Heart left ventricle (tissue), 16 donors: ENCODE measurements around the gene ZNF536. TPM values are rescaled to one million over a fixed set of nuclear protein-coding genes. Genes with fewer than 3 reads are reported as not detected.

Experiments used
- ATAC-seq, 4 donors: fragments of 200-7000 bp; cut with Tn5 transposase; one replicate each; pipeline ENCODE4 v1.9.1; 2020 to 2022; ENCODE audit warnings: moderate library complexity in 4 of 4, mild to moderate bottlenecking in 3 of 4, moderate number of reproducible peaks in 1 of 4
- DNase-seq, 5 donors: peaks; one replicate each; pipeline ENCODE4 v3.0.0-alpha.2; 2020
- H3K27ac ChIP-seq, 12 donors: fragments of 200-600 bp; sonication (generic) in 4 of 12; one replicate each; pipeline versions ENCODE4 v1.5.0 to v1.8.0; 2016 to 2022; ENCODE audit warnings: mild to moderate bottlenecking in 2 of 12
- H3K27me3 ChIP-seq, 9 donors: fragments of 200-600 bp; sonication (generic) in 2 of 9; one replicate each; pipeline versions ENCODE4 v1.5.1 to v1.8.0; 2016 to 2022; ENCODE audit warnings: mild to moderate bottlenecking in 3 of 9
- H3K36me3 ChIP-seq, 9 donors: fragments of 200-600 bp; sonication (generic) in 2 of 9; one replicate each; pipeline versions ENCODE4 v1.5.0 to v1.8.0; 2018 to 2022; ENCODE audit warnings: mild to moderate bottlenecking in 2 of 9
- H3K4me1 ChIP-seq, 12 donors: fragments of 200-600 bp; sonication (generic) in 4 of 12; one replicate each; pipeline versions ENCODE4 v1.5.0 to v1.8.0; 2016 to 2022; ENCODE audit warnings: mild to moderate bottlenecking in 3 of 12
- H3K4me3 ChIP-seq, 12 donors: fragments of 200-600 bp; sonication (generic) in 4 of 12; one replicate each; pipeline versions ENCODE4 v1.5.0 to v1.8.0; 2017 to 2022; ENCODE audit warnings: mild to moderate bottlenecking in 9 of 12, moderate library complexity in 4 of 12
- H3K9me3 ChIP-seq, 12 donors: fragments of 200-600 bp; sonication (generic) in 4 of 12; one replicate each; pipeline versions ENCODE4 v1.5.0 to v1.8.0; 2016 to 2022; ENCODE audit warnings: mild to moderate bottlenecking in 1 of 12
- CTCF ChIP-seq, 12 donors: fragments of 200-600 bp; sonication (generic) in 4 of 12; IDR thresholded peaks; one replicate each; pipeline versions ENCODE4 v1.5.0 to v1.8.0; 2018 to 2022; ENCODE audit warnings: antibody characterized with exemption in 12 of 12, mild to moderate bottlenecking in 5 of 12
- POLR2A ChIP-seq, 2 donors: fragments of 450-650 bp; IDR thresholded peaks; one replicate each; pipeline ENCODE4 v1.6.1; 2017; ENCODE audit warnings: antibody characterized with exemption in 2 of 2, mild to moderate bottlenecking in 2 of 2, moderate library complexity in 2 of 2
- WGBS, 4 donors: extraction: QIAGEN DNeasy Blood & Tissue Kit in 2 of 4; methylation state at CpG; one replicate each; pipeline versions ENCODE4 v1.1.5 to v1.1.7; 2013 to 2018; 5-methylcytosine and 5-hydroxymethylcytosine counted together
- intact Hi-C, 10 donors: fragments of 100-400 bp; cut with DNase I; formaldehyde crosslinking; loops; one replicate each; pipeline versions ENCODE4 v1.11.1 to v1.14.2; 2022
- polyA plus RNA-seq, 2 donors: library from polyadenylated mRNA; stranded (reverse); fragments of 200-250 nt; gene quantifications; one replicate each; pipeline ENCODE4 v1.2.3, GENCODE V29; 2013
- total RNA-seq, 9 donors: library from RNA; depleted of rRNA in 2 of 9; stranded (reverse); fragments of >200 nt in 2 of 9; fragmentation: NEBNext Ultra II Directional in 3 of 9; extraction: Animal tissue kit (Norgen Biotek cat#: 25700) in 3 of 9; gene quantifications; one replicate each; pipeline versions ENCODE4 v1.1.0 to v1.2.4, GENCODE V29; 2016 to 2023
- donor health status: ischemic (EF 13 %, LVEDD 7.1; RV severe dilation, severe dysfunction).
- donor health status: healthy with polysubstance abuse.
- donor health status: DM: no; HTN: yes; CAD: no.
- donor health status: DM: no; HTN: no; CAD: no.
- donor health status: ischemic (EF 25% LVEDD 6.9; RV normal size, moderate dysfunction).
- donor health status: ischemic (EF 25% LVEDD 5.7; RV mildly dilated, moderate dysfunction).
- donor health status: healthy.
- donor health status: DM: yes; HTN: yes; CAD: no.
- donor health status: ischemic (EF 35%, LVEDD 5.7; RV mildly dilated, moderate dysfunction).
- donor health status: nonischemic (EF 11% LVEDD 7.7; RV severe dilation, severe dysfunction).
- donor health status: DM: yes; HTN: yes; CAD: no.
- donor health status: PGD.
- donor health status: ischemic (EF 29% LVEDD 5.4; RV normal size, mild dysfunction).
- donor health status: nonischemic (EF 23%, LVEDD 6.1; RV moderate dilation, normal function).

Gene ZNF536
- total and polyA plus RNA-seq, 11 donors = 0.17 to 10.1 (median 2.0) TPM

- intact Hi-C loops = no loop called here
These were observed 190.8 kb downstream of the ZNF536 start for GRCh38 chr19:30562981-30563380.

GRCh38 chr19:30563691-30564090 lies 191.5 kb downstream of the ZNF536 start:
- Histone ChIP-seq H3K4me3 (no peak overlapping the region), H3K9me3 (no peaks in the 10 kb centered on the region), H3K4me1 (no peaks in the 10 kb centered on the region), H3K36me3 (no peaks in the 10 kb centered on the region), H3K27ac (no peak overlapping the region), H3K27me3 (peaks cover 0 to 16% (median 0%) of the 10 kb centered on the region in 9 donors)
- DNase-seq (no peak), ATAC-seq (no peak)
- 81 to 88% (median 83%) methylated on average over 3 of the region's 3 CpGs for WGBS, 4 donors
- intact Hi-C loops = no loop called here
- TF ChIP-seq POLR2A (IDR thresholded peaks at IDR 0.05) = no peak
- no peak for TF ChIP-seq CTCF (IDR thresholded peaks at IDR 0.05)

More at GRCh38 chr19:30562981-30563380, 190.8 kb downstream of the ZNF536 start:
- H3K36me3 ChIP-seq = no peaks in the 10 kb centered on the region
- H3K27ac ChIP-seq = no peak overlapping the region
- DNase-seq (no peak), ATAC-seq (no peak)
- 90 to 92% (median 92%) methylated on average over 8 of the region's 8 CpGs for whole genome bisulfite sequencing, 4 donors
- H3K4me1 ChIP-seq = no peaks in the 10 kb centered on the region
- no peak overlapping the region for H3K4me3 ChIP-seq
- H3K27me3 ChIP-seq = peaks cover 0 to 16% (median 0%) of the 10 kb centered on the region in 9 donors
- no peaks in the 10 kb centered on the region for H3K9me3 ChIP-seq
- no peak for TF ChIP-seq POLR2A (IDR thresholded peaks at IDR 0.05)

- WGBS, 4 donors = 55 to 65% (median 57%) methylated on average over 11 of the region's 11 CpGs
- intact Hi-C loops = no loop called here
- no peak overlapping the region for H3K27ac ChIP-seq
These were observed 192.4 kb downstream of the ZNF536 start for GRCh38 chr19:30564551-30565011.

GRCh38 chr19:30565636-30566035 lies 193.5 kb downstream of the ZNF536 start:
- H3K4me1 ChIP-seq = no peaks in the 10 kb centered on the region
- no peaks in the 10 kb centered on the region for H3K9me3 ChIP-seq
- no peak for DNase-seq
- ATAC-seq = no peak
- H3K4me3 ChIP-seq = no peak overlapping the region
- no peak overlapping the region for H3K27ac ChIP-seq
- intact Hi-C loops = no loop called here
- TF ChIP-seq CTCF (IDR thresholded peaks at IDR 0.05) (no peak), POLR2A (IDR thresholded peaks at IDR 0.05) (no peak)
- WGBS, 4 donors = 59 to 63% (median 62%) methylated on average over 5 of the region's 5 CpGs
- H3K27me3 ChIP-seq = peaks cover 0 to 4% (median 0%) of the 10 kb centered on the region in 9 donors
- no peaks in the 10 kb centered on the region for H3K36me3 ChIP-seq

More at GRCh38 chr19:30564551-30565011, 192.4 kb downstream of the ZNF536 start:
- no peak for TF ChIP-seq CTCF (IDR thresholded peaks at IDR 0.05)
- TF ChIP-seq POLR2A (IDR thresholded peaks at IDR 0.05) = no peak
- ATAC-seq (no peak), DNase-seq (no peak)
- H3K36me3 ChIP-seq = no peaks in the 10 kb centered on the region
- peaks cover 0 to 8% (median 0%) of the 10 kb centered on the region in 9 donors for H3K27me3 ChIP-seq
- H3K9me3 ChIP-seq = no peaks in the 10 kb centered on the region
- H3K4me3 ChIP-seq = no peak overlapping the region
- no peaks in the 10 kb centered on the region for H3K4me1 ChIP-seq
